22Rv1 (cell line): ENCODE results near the gene ZNF180.

Experiments used
- ZFX ChIP-seq: fragments of 450-650 bp; IDR thresholded peaks from 2 replicates; pipeline ENCODE4 v1.6.1; 2017; ENCODE audit warnings: antibody characterized with exemption, borderline replicate concordance
- TF ChIP-seq, protein P1 (sequence below): fragments of 450-650 bp; IDR thresholded peaks from 2 replicates; pipeline ENCODE4 v1.5.1; 2017; ENCODE audit warnings: mild to moderate bottlenecking

DNA sequence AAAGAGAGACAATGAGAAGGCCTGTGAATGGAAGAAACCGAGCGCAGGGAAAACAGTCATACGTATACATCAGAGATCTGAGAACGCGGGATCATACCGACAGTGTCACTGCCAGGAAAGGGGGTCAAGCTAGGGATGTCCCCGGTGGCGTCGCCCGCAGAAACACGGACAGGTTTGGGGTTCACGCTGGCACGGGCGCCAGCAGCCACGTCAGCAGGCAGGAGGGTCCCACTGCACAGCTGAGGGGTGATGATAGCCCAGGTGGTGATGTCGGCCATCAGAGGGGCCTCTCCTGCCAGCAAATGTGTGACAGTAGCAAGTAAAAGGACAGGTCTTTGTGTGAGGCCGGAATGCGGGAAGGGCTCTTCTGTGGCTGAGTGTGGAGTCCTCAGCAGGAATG, 48.6 kb downstream of the ZNF180 start:
- TF ChIP-seq, protein P1, sequence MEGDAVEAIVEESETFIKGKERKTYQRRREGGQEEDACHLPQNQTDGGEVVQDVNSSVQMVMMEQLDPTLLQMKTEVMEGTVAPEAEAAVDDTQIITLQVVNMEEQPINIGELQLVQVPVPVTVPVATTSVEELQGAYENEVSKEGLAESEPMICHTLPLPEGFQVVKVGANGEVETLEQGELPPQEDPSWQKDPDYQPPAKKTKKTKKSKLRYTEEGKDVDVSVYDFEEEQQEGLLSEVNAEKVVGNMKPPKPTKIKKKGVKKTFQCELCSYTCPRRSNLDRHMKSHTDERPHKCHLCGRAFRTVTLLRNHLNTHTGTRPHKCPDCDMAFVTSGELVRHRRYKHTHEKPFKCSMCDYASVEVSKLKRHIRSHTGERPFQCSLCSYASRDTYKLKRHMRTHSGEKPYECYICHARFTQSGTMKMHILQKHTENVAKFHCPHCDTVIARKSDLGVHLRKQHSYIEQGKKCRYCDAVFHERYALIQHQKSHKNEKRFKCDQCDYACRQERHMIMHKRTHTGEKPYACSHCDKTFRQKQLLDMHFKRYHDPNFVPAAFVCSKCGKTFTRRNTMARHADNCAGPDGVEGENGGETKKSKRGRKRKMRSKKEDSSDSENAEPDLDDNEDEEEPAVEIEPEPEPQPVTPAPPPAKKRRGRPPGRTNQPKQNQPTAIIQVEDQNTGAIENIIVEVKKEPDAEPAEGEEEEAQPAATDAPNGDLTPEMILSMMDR = no peak
- TF ChIP-seq ZFX = no peak
